HepG2 (cell line): ENCODE results near the gene PREP.

Experiments
- FOXM1 ChIP-seq: sonication (generic); formaldehyde crosslinking; IDR thresholded peaks from 2 replicates; pipeline ENCODE4 v1.5.0; 2020; ENCODE audit warnings: missing genetic modification reagents
- ZKSCAN5 ChIP-seq: sonication (generic); formaldehyde crosslinking; IDR thresholded peaks from 2 replicates; pipeline ENCODE4 v1.5.1; 2020; ENCODE audit warnings: mild to moderate bottlenecking, missing genetic modification reagents
- ZNF33B ChIP-seq: sonication (generic); formaldehyde crosslinking; IDR thresholded peaks from 2 replicates; pipeline ENCODE4 v1.5.1; 2020; ENCODE audit warnings: mild to moderate bottlenecking, missing genetic modification reagents
- TF ChIP-seq, protein P1 (sequence below): sonication (generic); formaldehyde crosslinking; IDR thresholded peaks from 2 replicates; pipeline ENCODE4 v1.5.0; 2020; ENCODE audit warnings: mild to moderate bottlenecking, missing genetic modification reagents, moderate library complexity

DNA sequence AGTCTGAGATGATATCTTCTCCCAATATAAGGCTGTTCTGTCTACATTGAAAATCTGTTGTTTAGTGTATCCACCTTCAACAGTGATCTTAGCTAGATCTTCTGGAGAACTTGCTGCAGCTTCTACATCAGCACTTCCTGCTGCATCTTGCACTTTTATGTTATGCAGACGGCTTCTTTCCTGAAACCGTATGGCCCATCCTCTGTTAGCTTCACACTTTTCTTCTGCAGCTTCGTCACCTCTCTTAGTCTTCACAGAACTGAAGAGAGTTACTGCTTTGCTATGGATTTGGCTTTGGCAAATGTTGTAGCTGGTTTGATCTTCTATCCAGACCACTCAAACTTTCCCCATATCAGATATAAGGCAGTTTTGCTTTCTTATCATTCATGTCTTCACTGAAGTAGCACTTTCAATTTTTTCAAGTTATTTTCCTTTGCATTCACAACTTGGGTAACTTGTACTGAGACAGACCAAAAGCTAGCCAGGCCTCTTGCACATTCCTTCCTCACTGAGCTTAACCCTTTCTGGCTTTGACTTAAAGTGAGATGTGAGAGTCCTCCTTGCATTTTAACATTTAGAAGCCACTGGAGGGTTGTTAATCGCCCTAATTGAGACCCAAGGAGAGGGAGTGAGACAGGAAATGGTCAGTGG lies 110.1 kb downstream of the PREP start:
- no peak for TF ChIP-seq FOXM1 (CRISPR knock-in tag)
- TF ChIP-seq, protein P1, sequence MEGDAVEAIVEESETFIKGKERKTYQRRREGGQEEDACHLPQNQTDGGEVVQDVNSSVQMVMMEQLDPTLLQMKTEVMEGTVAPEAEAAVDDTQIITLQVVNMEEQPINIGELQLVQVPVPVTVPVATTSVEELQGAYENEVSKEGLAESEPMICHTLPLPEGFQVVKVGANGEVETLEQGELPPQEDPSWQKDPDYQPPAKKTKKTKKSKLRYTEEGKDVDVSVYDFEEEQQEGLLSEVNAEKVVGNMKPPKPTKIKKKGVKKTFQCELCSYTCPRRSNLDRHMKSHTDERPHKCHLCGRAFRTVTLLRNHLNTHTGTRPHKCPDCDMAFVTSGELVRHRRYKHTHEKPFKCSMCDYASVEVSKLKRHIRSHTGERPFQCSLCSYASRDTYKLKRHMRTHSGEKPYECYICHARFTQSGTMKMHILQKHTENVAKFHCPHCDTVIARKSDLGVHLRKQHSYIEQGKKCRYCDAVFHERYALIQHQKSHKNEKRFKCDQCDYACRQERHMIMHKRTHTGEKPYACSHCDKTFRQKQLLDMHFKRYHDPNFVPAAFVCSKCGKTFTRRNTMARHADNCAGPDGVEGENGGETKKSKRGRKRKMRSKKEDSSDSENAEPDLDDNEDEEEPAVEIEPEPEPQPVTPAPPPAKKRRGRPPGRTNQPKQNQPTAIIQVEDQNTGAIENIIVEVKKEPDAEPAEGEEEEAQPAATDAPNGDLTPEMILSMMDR, result no peak
- no peak for TF ChIP-seq ZKSCAN5
- TF ChIP-seq ZNF33B (CRISPR knock-in tag), result no peak
